MM.1S (cell line): ENCODE measurements around the gene PLAC8L1.

Experiments
- EZH2 ChIP-seq: fragments of 300-600 bp; sonication (generic); optimal IDR thresholded peaks from 2 replicates; pipeline ENCODE3; 2017; ENCODE audit warnings: low read depth, mild to moderate bottlenecking, antibody characterized with exemption, low read length, mixed read lengths
- TF ChIP-seq, protein P1 (sequence below): fragments of 300-600 bp; sonication (generic); IDR thresholded peaks from 2 replicates; pipeline ENCODE4 v1.5.1; 2016; ENCODE audit warnings: antibody characterized with exemption, low read length, mixed read lengths

DNA sequence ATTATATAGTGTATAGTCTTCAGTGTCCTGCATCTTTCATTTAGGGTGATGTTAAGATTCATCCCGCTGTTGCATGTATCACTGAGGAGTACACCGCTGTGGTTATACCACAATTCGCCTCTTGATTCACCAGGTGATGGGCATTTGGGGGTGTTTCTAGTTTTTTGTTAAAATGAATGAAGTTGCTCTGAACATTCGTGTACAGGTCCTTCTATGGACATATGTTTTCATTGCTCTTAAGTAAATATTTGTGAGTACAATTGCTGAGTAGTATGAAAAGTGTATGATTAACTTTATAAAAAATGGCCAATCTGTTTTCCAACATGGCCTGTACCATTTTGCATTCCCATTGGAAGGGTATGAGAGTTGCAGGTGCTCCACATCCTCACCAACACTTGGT is 61.7 kb downstream of the PLAC8L1 start:
- TF ChIP-seq, protein P1, sequence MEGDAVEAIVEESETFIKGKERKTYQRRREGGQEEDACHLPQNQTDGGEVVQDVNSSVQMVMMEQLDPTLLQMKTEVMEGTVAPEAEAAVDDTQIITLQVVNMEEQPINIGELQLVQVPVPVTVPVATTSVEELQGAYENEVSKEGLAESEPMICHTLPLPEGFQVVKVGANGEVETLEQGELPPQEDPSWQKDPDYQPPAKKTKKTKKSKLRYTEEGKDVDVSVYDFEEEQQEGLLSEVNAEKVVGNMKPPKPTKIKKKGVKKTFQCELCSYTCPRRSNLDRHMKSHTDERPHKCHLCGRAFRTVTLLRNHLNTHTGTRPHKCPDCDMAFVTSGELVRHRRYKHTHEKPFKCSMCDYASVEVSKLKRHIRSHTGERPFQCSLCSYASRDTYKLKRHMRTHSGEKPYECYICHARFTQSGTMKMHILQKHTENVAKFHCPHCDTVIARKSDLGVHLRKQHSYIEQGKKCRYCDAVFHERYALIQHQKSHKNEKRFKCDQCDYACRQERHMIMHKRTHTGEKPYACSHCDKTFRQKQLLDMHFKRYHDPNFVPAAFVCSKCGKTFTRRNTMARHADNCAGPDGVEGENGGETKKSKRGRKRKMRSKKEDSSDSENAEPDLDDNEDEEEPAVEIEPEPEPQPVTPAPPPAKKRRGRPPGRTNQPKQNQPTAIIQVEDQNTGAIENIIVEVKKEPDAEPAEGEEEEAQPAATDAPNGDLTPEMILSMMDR = no peak
- no peak for TF ChIP-seq EZH2
